ENCODE results near the gene ARSB.

- TF ChIP-seq CTCF (IDR thresholded peaks at IDR 0.05; ENCODE audit: insufficient read depth, low read length): no peak
- no peak for TF ChIP-seq POLR2AphosphoS5 (IDR thresholded peaks at IDR 0.05; ENCODE audit: low read depth)
- no peak for TF ChIP-seq REST (IDR thresholded peaks at IDR 0.05; ENCODE audit: insufficient replicate concordance, low read depth)
- no peak for TF ChIP-seq GABPA (IDR thresholded peaks at IDR 0.05; ENCODE audit: low read depth)
- TF ChIP-seq SPI1 (IDR thresholded peaks at IDR 0.05; ENCODE audit: borderline replicate concordance, low read depth): no peak
Observed at GRCh38 chr5:78845470-78845869, 139.6 kb downstream of the ARSB start.
